ENCODE results near the gene S100A3.

S100A3 gene

DNA sequence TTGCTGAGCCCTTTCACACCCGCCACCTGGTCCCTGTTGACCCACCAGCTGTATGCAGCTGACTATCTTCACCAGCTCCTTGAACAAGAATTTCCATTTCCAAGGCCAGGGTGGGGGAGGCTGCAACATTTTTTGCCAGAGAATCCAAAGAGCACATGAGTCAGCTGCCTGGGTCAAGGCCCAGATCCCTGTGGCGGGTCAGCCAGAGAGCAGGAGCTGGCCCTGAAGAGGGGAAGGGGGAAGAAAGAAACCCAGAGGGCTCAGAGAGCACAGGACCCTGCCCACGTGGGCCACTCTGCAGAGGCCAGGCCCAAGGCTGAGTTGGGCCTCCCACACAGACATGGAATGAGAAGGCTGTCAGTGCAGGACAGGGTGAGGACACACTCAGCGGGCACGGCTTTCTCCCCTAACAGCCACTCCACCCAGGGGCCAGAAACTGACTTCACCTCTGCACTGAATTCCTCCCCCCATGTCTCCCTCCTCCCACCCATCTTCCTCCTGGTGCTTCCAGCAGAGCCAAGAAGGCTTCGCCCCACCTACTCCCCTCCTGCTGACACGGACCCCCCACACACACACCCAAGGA lies 42.1 kb downstream of the S100A3 start:
- Histone ChIP-seq H3K4me1 (ENCODE audit: insufficient read depth, low read length) (peaks cover 5% of the 10 kb centered on the region; the same call in 1 of the 2 replicates), H3K27me3 (ENCODE audit: insufficient read depth, low read length, poor library complexity) (peaks cover 5% of the 10 kb centered on the region), H3K27ac (ENCODE audit: low read length) (no peak overlapping the region), H2AFZ (ENCODE audit: low read depth, low read length) (no peak overlapping the region), H3K9ac (ENCODE audit: low read depth, low read length) (no peak overlapping the region), H3K79me2 (ENCODE audit: insufficient read depth, low read length) (no peaks in the 10 kb centered on the region), H3K36me3 (ENCODE audit: insufficient read depth, low read length) (no peaks in the 10 kb centered on the region), H3K9me3 (ENCODE audit: insufficient read depth, low read length, severe bottlenecking) (no peaks in the 10 kb centered on the region), H3K4me3 (ENCODE audit: low read depth in 1 of 2, low read length in 2 of 2) (no peak overlapping the region), H4K20me1 (ENCODE audit: insufficient read depth, low read length) (no peaks in the 10 kb centered on the region), H3K4me2 (ENCODE audit: insufficient read depth, low read length) (no peak overlapping the region)
- no peak for DNase-seq
- ATAC-seq (ENCODE audit: insufficient read depth, low read depth) = no peak
- TF ChIP-seq, protein P1, sequence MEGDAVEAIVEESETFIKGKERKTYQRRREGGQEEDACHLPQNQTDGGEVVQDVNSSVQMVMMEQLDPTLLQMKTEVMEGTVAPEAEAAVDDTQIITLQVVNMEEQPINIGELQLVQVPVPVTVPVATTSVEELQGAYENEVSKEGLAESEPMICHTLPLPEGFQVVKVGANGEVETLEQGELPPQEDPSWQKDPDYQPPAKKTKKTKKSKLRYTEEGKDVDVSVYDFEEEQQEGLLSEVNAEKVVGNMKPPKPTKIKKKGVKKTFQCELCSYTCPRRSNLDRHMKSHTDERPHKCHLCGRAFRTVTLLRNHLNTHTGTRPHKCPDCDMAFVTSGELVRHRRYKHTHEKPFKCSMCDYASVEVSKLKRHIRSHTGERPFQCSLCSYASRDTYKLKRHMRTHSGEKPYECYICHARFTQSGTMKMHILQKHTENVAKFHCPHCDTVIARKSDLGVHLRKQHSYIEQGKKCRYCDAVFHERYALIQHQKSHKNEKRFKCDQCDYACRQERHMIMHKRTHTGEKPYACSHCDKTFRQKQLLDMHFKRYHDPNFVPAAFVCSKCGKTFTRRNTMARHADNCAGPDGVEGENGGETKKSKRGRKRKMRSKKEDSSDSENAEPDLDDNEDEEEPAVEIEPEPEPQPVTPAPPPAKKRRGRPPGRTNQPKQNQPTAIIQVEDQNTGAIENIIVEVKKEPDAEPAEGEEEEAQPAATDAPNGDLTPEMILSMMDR (IDR thresholded peaks at IDR 0.05; ENCODE audit: borderline replicate concordance, extremely low read depth, low read length, poor library complexity, severe bottlenecking) = no peak
- TF ChIP-seq EZH2 (IDR thresholded peaks at IDR 0.05; ENCODE audit: borderline replicate concordance, low read depth, low read length, severe bottlenecking) = no peak

DNA sequence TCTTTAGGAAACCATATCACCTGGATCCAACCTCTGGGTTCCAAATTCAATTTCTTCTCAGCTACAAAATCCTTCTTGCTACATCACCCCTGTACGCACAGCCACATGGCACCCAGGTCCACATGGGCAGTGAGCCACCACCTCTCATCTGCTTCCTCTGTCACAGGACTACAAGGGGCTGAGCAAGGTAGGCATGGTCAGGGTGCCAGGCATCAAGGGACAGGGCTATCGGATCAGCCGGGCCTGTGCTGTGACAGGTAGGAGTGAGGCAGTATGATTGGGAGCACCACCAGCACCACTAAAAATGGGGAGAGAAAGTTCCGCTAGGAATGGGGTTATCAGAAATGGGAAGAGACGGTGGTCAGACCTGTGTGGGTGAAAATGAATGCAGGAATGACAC lies 42.7 kb downstream of the S100A3 start:
- Histone ChIP-seq H3K4me2 (ENCODE audit: insufficient read depth, low read length) (no peak overlapping the region), H3K4me1 (ENCODE audit: insufficient read depth, low read length) (peaks cover 5% of the 10 kb centered on the region; the same call in 1 of the 2 replicates), H3K79me2 (ENCODE audit: insufficient read depth, low read length) (no peaks in the 10 kb centered on the region), H3K9ac (ENCODE audit: low read depth, low read length) (no peak overlapping the region), H3K27me3 (ENCODE audit: insufficient read depth, low read length, poor library complexity) (peaks cover 5% of the 10 kb centered on the region), H2AFZ (ENCODE audit: low read depth, low read length) (no peak overlapping the region), H3K9me3 (ENCODE audit: insufficient read depth, low read length, severe bottlenecking) (no peaks in the 10 kb centered on the region), H3K27ac (ENCODE audit: low read length) (no peak overlapping the region), H4K20me1 (ENCODE audit: insufficient read depth, low read length) (no peaks in the 10 kb centered on the region), H3K36me3 (ENCODE audit: insufficient read depth, low read length) (no peaks in the 10 kb centered on the region), H3K4me3 (ENCODE audit: low read depth in 1 of 2, low read length in 2 of 2) (no peak overlapping the region)
- no peak for TF ChIP-seq EZH2 (IDR thresholded peaks at IDR 0.05; ENCODE audit: borderline replicate concordance, low read depth, low read length, severe bottlenecking)
- TF ChIP-seq, protein P1 (IDR thresholded peaks at IDR 0.05; ENCODE audit: borderline replicate concordance, extremely low read depth, low read length, poor library complexity, severe bottlenecking) = no peak
- no peak for DNase-seq
- no peak for ATAC-seq (ENCODE audit: insufficient read depth, low read depth)

DNA sequence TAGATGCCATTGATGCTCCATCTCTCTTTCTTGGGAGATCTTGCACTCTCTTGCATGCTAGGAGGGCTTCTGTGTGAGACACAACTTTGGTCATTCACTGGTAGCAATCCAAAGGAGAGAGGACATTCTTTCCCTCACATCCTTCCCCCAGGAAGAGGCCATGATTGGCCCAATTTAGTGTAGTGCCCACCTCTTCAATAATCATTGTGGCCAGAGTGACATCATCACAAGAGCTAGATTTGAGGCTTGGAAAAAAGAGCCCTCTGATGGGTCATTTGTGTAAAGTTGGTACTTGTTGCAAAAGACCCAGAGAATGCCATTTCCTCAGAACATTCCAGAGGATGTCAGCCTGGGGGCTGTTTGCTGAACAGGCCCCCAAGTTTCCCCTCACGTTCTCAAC lies 43.5 kb downstream of the S100A3 start:
- Histone ChIP-seq H4K20me1 (ENCODE audit: insufficient read depth, low read length) (no peaks in the 10 kb centered on the region), H3K79me2 (ENCODE audit: insufficient read depth, low read length) (no peaks in the 10 kb centered on the region), H3K4me1 (ENCODE audit: insufficient read depth, low read length) (no peaks in the 10 kb centered on the region), H3K27ac (ENCODE audit: low read length) (no peak overlapping the region), H3K4me3 (ENCODE audit: low read depth in 1 of 2, low read length in 2 of 2) (no peak overlapping the region), H3K4me2 (ENCODE audit: insufficient read depth, low read length) (no peak overlapping the region), H2AFZ (ENCODE audit: low read depth, low read length) (no peak overlapping the region), H3K9me3 (ENCODE audit: insufficient read depth, low read length, severe bottlenecking) (no peaks in the 10 kb centered on the region), H3K27me3 (ENCODE audit: insufficient read depth, low read length, poor library complexity) (peaks cover 5% of the 10 kb centered on the region), H3K36me3 (ENCODE audit: insufficient read depth, low read length) (no peaks in the 10 kb centered on the region), H3K9ac (ENCODE audit: low read depth, low read length) (no peak overlapping the region)
- ATAC-seq (ENCODE audit: insufficient read depth, low read depth) = no peak
- no peak for DNase-seq
- TF ChIP-seq, protein P1 (IDR thresholded peaks at IDR 0.05; ENCODE audit: borderline replicate concordance, extremely low read depth, low read length, poor library complexity, severe bottlenecking) = no peak
- TF ChIP-seq EZH2 (IDR thresholded peaks at IDR 0.05; ENCODE audit: borderline replicate concordance, low read depth, low read length, severe bottlenecking) = no peak

Data from DND-41 (cell line).